Activated CD8-positive, alpha-beta memory T cell treated with anti-CD3 and anti-CD28 coated beads for 24 hours (primary cell): ENCODE measurements around the gene SMCO3.
"Not testable (repeated sequence)": the region's sequence is repeated elsewhere in the genome, so short reads cannot be mapped to it uniquely, and the experiment has no call there.

Experiments used
- DNase-seq: peaks from one replicate; pipeline ENCODE4 v3.0.0-alpha.2; 2020

The SMCO3 gene

GRCh38 chr12:14773685-14774073, 40.3 kb downstream of the SMCO3 start:
- peak; percentile 81 for DNase-seq

- no peak for DNase-seq
Measured at GRCh38 chr12:14772946-14773345, 41.0 kb downstream of the SMCO3 start.

GRCh38 chr12:14771651-14772137, 42.3 kb downstream of the SMCO3 start:
- peak; percentile 63 for DNase-seq

- peak; percentile 97 for DNase-seq
Measured at GRCh38 chr12:14770496-14771461, 43.2 kb downstream of the SMCO3 start.

GRCh38 chr12:14769969-14770495, 44.0 kb downstream of the SMCO3 start:
- peak; percentile 95 for DNase-seq

GRCh38 chr12:14769466-14769968, 44.5 kb downstream of the SMCO3 start:
- DNase-seq = no peak

GRCh38 chr12:14768823-14769405, 45.1 kb downstream of the SMCO3 start:
- peak; percentile 69 for DNase-seq

GRCh38 chr12:14767617-14768016, 46.4 kb downstream of the SMCO3 start:
- DNase-seq = no peak

- DNase-seq = no peak
Measured at GRCh38 chr12:14766649-14767215, 47.2 kb downstream of the SMCO3 start.

GRCh38 chr12:14766020-14766419, 48.0 kb downstream of the SMCO3 start:
- not testable (repeated sequence) for DNase-seq

GRCh38 chr12:14765398-14765797, 48.6 kb downstream of the SMCO3 start:
- DNase-seq = no peak

GRCh38 chr12:14759711-14760280, 54.2 kb downstream of the SMCO3 start:
- DNase-seq = not testable (repeated sequence)

- DNase-seq = no peak
Measured at GRCh38 chr12:14756334-14757143, 57.4 kb downstream of the SMCO3 start.
